CD4-positive, alpha-beta T cell treated with Interleukin-2 at 100 ng/mL for 4 hours (primary cell): ENCODE data around the gene LIMS2.

Source experiments
- DNase-seq: peaks from one replicate; pipeline ENCODE4 v3.0.0-alpha.2; 2020; ENCODE audit warnings: low spot score

Gene LIMS2

GRCh38 chr2:127658641-127659407 lies 16.5 kb downstream of the LIMS2 start:
- DNase-seq: no peak

DNA sequence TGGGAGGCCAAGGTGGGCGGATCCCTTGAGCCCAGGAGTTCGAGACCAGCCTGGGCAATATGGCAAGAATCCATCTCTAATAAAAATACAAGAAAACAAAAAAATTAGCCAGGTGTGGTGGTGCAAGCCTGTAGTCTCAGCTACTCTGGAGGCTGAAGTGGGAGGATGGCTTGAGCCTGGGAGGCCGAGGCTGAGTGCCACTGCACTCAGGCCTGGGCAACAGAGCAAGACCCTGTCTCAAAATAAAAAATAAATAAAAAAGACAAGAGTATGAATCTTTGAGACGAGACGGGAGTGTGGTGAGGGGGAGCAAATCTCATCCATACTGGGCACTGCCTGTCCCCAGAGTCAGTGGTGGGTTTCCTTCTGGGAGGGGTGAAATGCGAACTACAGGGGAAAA lies 17.2 kb downstream of the LIMS2 start:
- DNase-seq: no peak

DNA sequence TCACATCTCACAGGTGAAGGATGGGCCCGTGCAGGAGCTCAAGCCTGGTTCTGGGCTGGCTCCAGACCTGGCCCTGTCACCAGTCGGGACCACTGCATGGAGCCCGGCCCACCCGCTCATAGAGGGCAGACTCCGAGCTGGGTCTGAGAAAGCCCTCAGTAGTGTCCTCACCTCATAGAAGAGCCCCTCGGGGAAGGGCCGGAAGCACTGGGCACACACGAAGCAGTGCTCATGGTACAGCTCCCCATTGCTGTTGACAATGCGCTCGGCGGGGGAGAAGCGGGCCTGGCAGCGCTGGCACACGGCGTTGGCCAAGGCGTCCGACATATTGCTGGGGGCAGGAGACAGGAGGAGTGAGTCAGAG lies 18.1 kb downstream of the LIMS2 start:
- DNase-seq: no peak

DNA sequence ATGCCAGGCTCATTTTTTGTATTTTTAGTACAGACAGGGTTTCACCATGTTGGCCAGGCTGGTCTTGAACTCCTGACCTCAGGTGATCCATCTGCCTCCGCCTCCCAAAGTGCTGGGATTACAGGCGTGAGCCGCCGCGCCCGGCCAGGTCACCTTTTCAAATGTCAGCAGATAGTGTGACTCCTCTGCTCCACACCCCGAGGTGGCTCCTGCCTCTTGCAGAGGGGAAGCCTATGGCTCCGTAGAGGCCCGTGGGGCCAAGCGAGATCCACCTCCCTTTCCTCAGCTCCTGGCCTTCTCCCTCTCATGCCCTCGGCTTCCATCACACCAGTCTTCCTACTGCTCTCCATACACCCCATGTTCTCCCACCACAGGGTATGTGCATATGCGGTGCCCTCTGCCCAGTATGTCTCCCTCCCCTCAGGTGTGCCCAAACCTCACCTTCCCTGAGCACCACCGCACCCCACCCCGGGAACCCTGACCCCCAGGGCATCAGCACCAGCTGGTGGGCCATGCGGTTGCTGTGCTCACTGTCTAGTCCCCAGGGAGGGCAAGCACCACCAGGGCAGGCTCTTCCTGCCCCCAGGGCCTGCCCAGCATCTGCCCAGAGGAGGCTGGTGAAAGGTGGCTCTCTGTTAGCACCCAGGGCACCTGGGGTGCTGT lies 18.6 kb downstream of the LIMS2 start:
- DNase-seq: no peak

- no peak for DNase-seq
These were observed 19.9 kb downstream of the LIMS2 start for GRCh38 chr2:127655209-127656073.

DNA sequence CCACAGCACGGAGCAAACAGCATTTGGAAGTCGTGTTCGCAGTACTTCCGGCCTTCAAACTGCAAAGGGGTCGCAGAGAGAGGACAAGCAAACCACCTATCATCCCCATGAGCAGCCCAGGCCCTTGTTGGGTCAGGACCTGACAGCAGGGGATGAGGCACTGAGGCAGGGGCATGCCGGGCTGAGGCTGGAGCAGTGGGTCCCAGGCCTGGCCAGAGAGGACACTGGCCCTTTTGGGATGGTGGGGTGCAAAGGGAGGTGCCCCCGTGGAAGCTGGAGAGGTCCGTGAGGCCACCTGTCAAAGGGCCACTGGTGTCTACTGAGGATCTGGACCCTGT lies 20.5 kb downstream of the LIMS2 start:
- DNase-seq: no peak

- DNase-seq: no peak
These were observed 21.1 kb downstream of the LIMS2 start for GRCh38 chr2:127654084-127654837.

GRCh38 chr2:127653421-127654083 lies 21.8 kb downstream of the LIMS2 start:
- DNase-seq: no peak

DNA sequence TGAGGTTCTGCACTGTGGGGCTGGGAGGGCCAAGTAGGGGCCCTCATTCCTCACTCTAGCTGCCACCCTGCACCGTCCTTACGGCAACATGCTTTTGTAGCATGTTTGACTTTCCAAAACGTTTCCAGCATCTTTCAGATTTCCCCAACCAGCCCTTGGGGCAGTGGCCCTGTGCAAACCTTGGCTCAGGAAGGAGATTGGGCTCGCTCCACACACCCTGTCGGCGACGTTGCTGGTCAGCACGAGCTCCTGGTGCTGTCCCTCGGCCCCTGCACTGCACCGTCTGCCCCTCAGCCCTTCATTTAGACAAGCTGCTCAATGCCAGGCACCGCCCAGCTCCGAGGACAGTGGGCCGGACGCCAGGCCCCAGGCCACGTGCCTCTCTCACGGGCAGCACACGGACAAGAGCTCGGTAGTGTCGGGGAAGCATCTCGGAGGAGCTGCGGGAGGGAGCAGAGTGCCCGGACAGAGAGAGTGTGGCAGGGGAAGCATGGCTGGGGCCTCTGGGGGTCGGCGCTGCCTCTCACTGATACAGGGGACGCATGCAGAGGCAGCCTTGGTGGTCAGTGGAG lies 22.5 kb downstream of the LIMS2 start:
- no peak for DNase-seq

- no peak for DNase-seq
These were observed 23.3 kb downstream of the LIMS2 start for GRCh38 chr2:127651971-127652550.

- no peak for DNase-seq
These were observed 23.9 kb downstream of the LIMS2 start for GRCh38 chr2:127651381-127651809.

DNA sequence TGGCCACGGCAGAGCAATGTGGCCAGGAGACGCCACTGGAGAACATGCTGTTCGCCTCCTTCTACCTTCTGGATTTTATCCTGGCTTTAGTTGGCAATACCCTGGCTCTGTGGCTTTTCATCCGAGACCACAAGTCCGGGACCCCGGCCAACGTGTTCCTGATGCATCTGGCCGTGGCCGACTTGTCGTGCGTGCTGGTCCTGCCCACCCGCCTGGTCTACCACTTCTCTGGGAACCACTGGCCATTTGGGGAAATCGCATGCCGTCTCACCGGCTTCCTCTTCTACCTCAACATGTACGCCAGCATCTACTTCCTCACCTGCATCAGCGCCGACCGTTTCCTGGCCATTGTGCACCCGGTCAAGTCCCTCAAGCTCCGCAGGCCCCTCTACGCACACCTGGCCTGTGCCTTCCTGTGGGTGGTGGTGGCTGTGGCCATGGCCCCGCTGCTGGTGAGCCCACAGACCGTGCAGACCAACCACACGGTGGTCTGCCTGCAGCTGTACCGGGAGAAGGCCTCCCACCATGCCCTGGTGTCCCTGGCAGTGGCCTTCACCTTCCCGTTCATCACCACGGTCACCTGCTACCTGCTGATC lies 24.4 kb downstream of the LIMS2 start:
- no peak for DNase-seq

- no peak for DNase-seq
These were observed 25.1 kb downstream of the LIMS2 start for GRCh38 chr2:127650041-127650784.

GRCh38 chr2:127649684-127650040 lies 25.7 kb downstream of the LIMS2 start:
- peak; percentile 83 for DNase-seq

DNA sequence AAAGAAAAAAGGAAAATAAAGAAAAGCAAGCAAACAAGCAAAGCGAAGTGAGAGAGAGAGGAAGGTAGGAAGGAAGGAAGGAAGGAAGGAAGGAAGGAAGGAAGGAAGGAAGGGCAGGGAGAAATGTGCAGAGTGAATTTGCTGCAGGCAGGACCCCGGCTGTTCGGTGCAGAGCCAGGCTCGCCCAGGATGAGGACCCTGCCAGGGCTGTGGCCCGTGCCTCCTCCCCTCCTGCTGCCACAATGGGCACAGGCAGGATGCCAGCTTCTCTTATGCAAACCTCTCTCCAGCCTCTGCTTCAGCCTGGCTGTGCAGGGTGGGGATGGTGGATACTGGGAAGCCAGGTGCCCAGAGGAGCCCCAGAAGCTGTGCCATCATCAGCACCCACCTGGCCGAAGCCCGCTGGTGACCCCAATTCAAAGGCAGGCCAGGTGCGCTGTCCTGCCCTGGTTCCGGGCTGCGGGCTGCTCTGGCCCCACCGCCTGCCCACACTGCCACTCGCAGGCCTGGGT lies 26.2 kb downstream of the LIMS2 start:
- DNase-seq: no peak

DNA sequence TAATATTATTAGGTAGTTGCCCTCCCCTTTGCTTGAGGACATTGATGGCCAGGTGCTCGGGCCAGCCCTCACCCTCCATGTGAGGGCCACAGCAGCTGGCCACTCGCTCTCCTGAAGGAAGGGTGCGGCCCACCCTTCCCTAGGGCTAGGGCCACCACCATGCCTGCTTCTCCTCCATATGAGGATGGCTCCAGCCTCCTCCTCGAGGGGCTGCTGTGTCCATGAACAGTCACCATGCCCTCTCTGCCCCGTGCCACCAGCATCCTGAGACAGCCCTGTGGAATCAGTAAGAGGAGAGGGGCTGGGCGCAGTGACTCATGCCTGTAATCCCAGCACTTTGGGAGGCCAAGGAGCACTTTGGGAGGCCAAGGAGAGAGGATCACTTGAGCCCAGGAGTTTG lies 27.0 kb downstream of the LIMS2 start:
- DNase-seq: no peak

- DNase-seq: no peak
These were observed 27.8 kb downstream of the LIMS2 start for GRCh38 chr2:127647242-127648190.

DNA sequence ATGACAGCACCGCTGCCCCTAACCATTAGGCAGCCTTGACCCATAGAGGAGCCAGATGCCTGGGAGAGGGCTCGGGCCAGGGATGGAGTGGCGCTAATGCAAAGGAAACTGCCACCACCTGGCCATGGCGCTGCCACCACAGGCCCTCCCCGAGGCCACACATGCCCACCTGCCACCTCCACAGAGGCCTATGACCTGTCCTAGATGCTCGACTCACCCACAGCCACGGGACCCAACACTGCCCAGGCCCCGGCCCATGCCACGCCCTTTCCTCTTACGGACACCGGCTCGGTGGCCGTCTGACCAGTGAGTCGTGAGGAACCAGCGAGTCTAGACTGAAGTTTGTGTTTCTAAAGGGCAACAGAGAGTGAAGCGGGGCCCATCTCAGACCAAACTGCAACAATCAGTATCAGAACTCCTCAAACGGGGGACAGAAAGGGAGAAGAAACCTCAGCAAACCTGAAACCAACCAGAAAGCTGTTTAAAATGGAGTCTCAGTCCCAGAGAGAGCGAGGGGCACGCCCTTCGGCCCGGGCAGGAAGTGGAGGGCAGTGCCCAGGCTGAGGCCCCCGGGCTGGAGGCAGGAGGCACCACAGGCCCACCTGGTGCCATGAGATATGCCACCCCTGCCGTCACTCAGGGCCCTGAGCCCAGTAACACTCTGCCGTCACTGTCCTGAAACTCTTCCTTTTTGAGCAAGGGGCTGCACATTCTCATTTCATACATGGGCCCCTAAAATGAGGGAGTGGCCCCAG lies 28.7 kb downstream of the LIMS2 start:
- DNase-seq: no peak
